Type B pancreatic cell (in vitro differentiated cells): ENCODE data around the gene KCNT1. TPM values are rescaled to one million over a fixed set of nuclear protein-coding genes. Genes with fewer than 3 reads are reported as not detected.

Experiments used
- DNase-seq: peaks from one replicate; pipeline ENCODE4 v3.0.0; 2021; ENCODE audit warnings: mixed read lengths; ENCODE audit not compliant: unreplicated experiment; ENCODE audit errors: extremely low spot score
- H3K27ac Mint-ChIP-seq: 2 replicates; pipeline ENCODE4 v1.8.0; 2021; ENCODE audit warnings: mild to moderate bottlenecking, mixed read lengths
- H3K27me3 Mint-ChIP-seq: 2 replicates; pipeline ENCODE4 v1.8.0; 2021; ENCODE audit warnings: mixed read lengths
- H3K36me3 Mint-ChIP-seq: 2 replicates; pipeline ENCODE4 v1.8.0; 2021; ENCODE audit warnings: mixed read lengths
- H3K4me1 Mint-ChIP-seq: one replicate; pipeline ENCODE4 v1.8.0; 2021; ENCODE audit warnings: mixed read lengths; ENCODE audit not compliant: unreplicated experiment
- H3K4me3 Mint-ChIP-seq: 2 replicates; pipeline ENCODE4 v1.8.0; 2021; ENCODE audit warnings: mild to moderate bottlenecking, mixed read lengths
- H3K9me3 Mint-ChIP-seq: 2 replicates; pipeline ENCODE4 v1.8.0; 2021; ENCODE audit warnings: mixed read lengths
- CTCF ChIP-seq: fragments of 200-600 bp; sonication (generic); conservative IDR thresholded peaks from 2 replicates; pipeline ENCODE4 v1.5.0; 2021; ENCODE audit warnings: antibody characterized with exemption, mild to moderate bottlenecking
- total RNA-seq: library from RNA; stranded (reverse); gene quantifications from 2 replicates; pipeline ENCODE4 v1.2.1, GENCODE V29; 2021; ENCODE audit warnings: low replicate concordance

The KCNT1 gene
- total RNA-seq, 1 donor from 2014 or later, result not detected

- H3K27me3 Mint-ChIP-seq, result peaks cover 3% of the 10 kb centered on the region
- TF ChIP-seq CTCF, result no peak
- H3K27ac Mint-ChIP-seq, result no peak overlapping the region
- H3K36me3 Mint-ChIP-seq, result no peaks in the 10 kb centered on the region
- H3K4me3 Mint-ChIP-seq, result no peak overlapping the region
- DNase-seq, result no peak
- H3K4me1 Mint-ChIP-seq, result no peaks in the 10 kb centered on the region
- no peaks in the 10 kb centered on the region for H3K9me3 Mint-ChIP-seq
Observed at GRCh38 chr9:135750786-135751185, 48.8 kb downstream of the KCNT1 start.

- Mint-ChIP-seq H3K4me1 (no peaks in the 10 kb centered on the region), H3K4me3 (no peak overlapping the region)
Observed at GRCh38 chr9:135751501-135751900, 49.5 kb downstream of the KCNT1 start.

GRCh38 chr9:135752281-135753204, 50.6 kb downstream of the KCNT1 start:
- peaks cover 3% of the 10 kb centered on the region for H3K27me3 Mint-ChIP-seq
- H3K27ac Mint-ChIP-seq, result no peak overlapping the region

More at GRCh38 chr9:135751501-135751900, 49.5 kb downstream of the KCNT1 start:
- Mint-ChIP-seq H3K27me3 (peaks cover 3% of the 10 kb centered on the region), H3K9me3 (no peaks in the 10 kb centered on the region), H3K27ac (no peak overlapping the region), H3K36me3 (no peaks in the 10 kb centered on the region)
- TF ChIP-seq CTCF, result no peak
- DNase-seq, result no peak

GRCh38 chr9:135753391-135754105, 51.6 kb downstream of the KCNT1 start:
- no peaks in the 10 kb centered on the region for H3K9me3 Mint-ChIP-seq
- no peak overlapping the region for H3K4me3 Mint-ChIP-seq

More at GRCh38 chr9:135752281-135753204, 50.6 kb downstream of the KCNT1 start:
- Mint-ChIP-seq H3K9me3 (no peaks in the 10 kb centered on the region), H3K4me1 (no peaks in the 10 kb centered on the region), H3K4me3 (no peak overlapping the region), H3K36me3 (no peaks in the 10 kb centered on the region)
- no peak for TF ChIP-seq CTCF
- no peak for DNase-seq

GRCh38 chr9:135756576-135756975, 54.6 kb downstream of the KCNT1 start:
- no peak overlapping the region for H3K4me3 Mint-ChIP-seq
- no peak for DNase-seq
- no peaks in the 10 kb centered on the region for H3K9me3 Mint-ChIP-seq
- H3K36me3 Mint-ChIP-seq, result no peaks in the 10 kb centered on the region
- H3K27me3 Mint-ChIP-seq, result peaks cover 3% of the 10 kb centered on the region
- no peaks in the 10 kb centered on the region for H3K4me1 Mint-ChIP-seq
- no peak overlapping the region for H3K27ac Mint-ChIP-seq
- TF ChIP-seq CTCF, result no peak

More at GRCh38 chr9:135753391-135754105, 51.6 kb downstream of the KCNT1 start:
- H3K4me1 Mint-ChIP-seq, result no peaks in the 10 kb centered on the region
- no peak for TF ChIP-seq CTCF
- H3K36me3 Mint-ChIP-seq, result no peaks in the 10 kb centered on the region
- no peak overlapping the region for H3K27ac Mint-ChIP-seq
- no peak for DNase-seq
- H3K27me3 Mint-ChIP-seq, result peaks cover 3% of the 10 kb centered on the region
